Activated T-cell treated with anti-CD3 and anti-CD28 coated beads, Interleukin-2, amount 50 U/mL, for 72 hours (primary cell): ENCODE measurements around the gene CLCN5. TPM values are rescaled to one million over a fixed set of nuclear protein-coding genes. Genes with fewer than 3 reads are reported as not detected.

ENCODE experiments used
- ATAC-seq, 2 donors: fragments of 150-1000 bp; cut with Tn5 transposase; replicated peaks in 1 of 2; 2 replicates each; pipeline ENCODE4 v1.10.0; 2021; ENCODE audit warnings: moderate library complexity in 2 of 2, mild to moderate bottlenecking in 1 of 2
- DNase-seq, 2 donors: peaks; one replicate each; pipeline ENCODE4 v3.0.0; 2021 to 2022; ENCODE audit warnings: mixed read lengths in 1 of 2
- H3K27ac Mint-ChIP-seq: one replicate; pipeline ENCODE4 v1.8.0; 2022; ENCODE audit warnings: mild to moderate bottlenecking, moderate library complexity, mixed read lengths
- H3K27me3 Mint-ChIP-seq: one replicate; pipeline ENCODE4 v1.8.0; 2022; ENCODE audit warnings: low read depth, mixed read lengths
- H3K36me3 Mint-ChIP-seq, 2 donors: one replicate each; pipeline ENCODE4 v1.8.0; 2022; ENCODE audit warnings: mixed read lengths in 2 of 2, mild to moderate bottlenecking in 1 of 2; ENCODE audit not compliant: insufficient read depth in 2 of 2
- H3K4me1 Mint-ChIP-seq: one replicate; pipeline ENCODE4 v1.8.0; 2022; ENCODE audit warnings: low read depth, mixed read lengths
- H3K4me3 Mint-ChIP-seq, 2 donors: one replicate each; pipeline ENCODE4 v1.8.0; 2022; ENCODE audit warnings: mild to moderate bottlenecking in 2 of 2, mixed read lengths in 2 of 2, moderate library complexity in 2 of 2
- H3K9me3 Mint-ChIP-seq, 2 donors: one replicate each; pipeline ENCODE4 v1.8.0; 2022; ENCODE audit warnings: mixed read lengths in 2 of 2
- total RNA-seq, 2 donors: library from RNA; stranded (reverse); gene quantifications; one replicate each; pipeline ENCODE4 v1.2.3, GENCODE V29; 2022

Gene CLCN5
- total RNA-seq, 2 donors from 2014 or later = 4.2 to 4.3 TPM

GRCh38 chrX:49910344-49910743 lies 12.1 kb upstream of the CLCN5 start:
- no peak for DNase-seq
- no peaks in the 10 kb centered on the region for H3K9me3 Mint-ChIP-seq
- peaks cover 10% of the 10 kb centered on the region for H3K4me1 Mint-ChIP-seq
- H3K27me3 Mint-ChIP-seq = peaks cover 13% of the 10 kb centered on the region
- no peak overlapping the region for H3K27ac Mint-ChIP-seq
- peak overlapping the region in 1 of 2 donors; percentile 20 for H3K4me3 Mint-ChIP-seq
- no peaks in the 10 kb centered on the region for H3K36me3 Mint-ChIP-seq
- peak in 1 of 2 donors; percentile 36 for ATAC-seq

GRCh38 chrX:49912086-49912485 lies 10.3 kb upstream of the CLCN5 start:
- H3K36me3 Mint-ChIP-seq = no peaks in the 10 kb centered on the region

GRCh38 chrX:49912861-49913260 lies 9.5 kb upstream of the CLCN5 start:
- ATAC-seq (no peak), DNase-seq (no peak)
- H3K27ac Mint-ChIP-seq = no peak overlapping the region
- H3K36me3 Mint-ChIP-seq = no peaks in the 10 kb centered on the region
- no peaks in the 10 kb centered on the region for H3K9me3 Mint-ChIP-seq
- no peak overlapping the region for H3K4me3 Mint-ChIP-seq
- peaks cover 10% of the 10 kb centered on the region for H3K4me1 Mint-ChIP-seq
- peaks cover 13% of the 10 kb centered on the region for H3K27me3 Mint-ChIP-seq

More at GRCh38 chrX:49912086-49912485, 10.3 kb upstream of the CLCN5 start:
- Mint-ChIP-seq H3K27me3 (peaks cover 13% of the 10 kb centered on the region), H3K4me3 (no peak overlapping the region), H3K9me3 (no peaks in the 10 kb centered on the region), H3K4me1 (peaks cover 10% of the 10 kb centered on the region), H3K27ac (no peak overlapping the region)
- ATAC-seq (no peak), DNase-seq (no peak)

- ATAC-seq = peak; percentile 48 to 67
Observed at GRCh38 chrX:49915361-49916222, 6.8 kb upstream of the CLCN5 start.

GRCh38 chrX:49919617-49920016 lies 2.8 kb upstream of the CLCN5 start:
- DNase-seq (peak; percentile 27 to 31), ATAC-seq (no peak)
- peaks cover 24% of the 10 kb centered on the region for H3K27me3 Mint-ChIP-seq
- no peak overlapping the region for H3K27ac Mint-ChIP-seq
- H3K4me3 Mint-ChIP-seq = no peak overlapping the region
- peaks cover 0 to under 1% of the 10 kb centered on the region in 2 donors for H3K36me3 Mint-ChIP-seq
- H3K4me1 Mint-ChIP-seq = no peaks in the 10 kb centered on the region
- no peaks in the 10 kb centered on the region for H3K9me3 Mint-ChIP-seq

More at GRCh38 chrX:49915361-49916222, 6.8 kb upstream of the CLCN5 start:
- Mint-ChIP-seq H3K27ac (no peak overlapping the region), H3K9me3 (no peaks in the 10 kb centered on the region), H3K27me3 (peaks cover 17% of the 10 kb centered on the region), H3K36me3 (no peaks in the 10 kb centered on the region), H3K4me1 (peaks cover 3% of the 10 kb centered on the region), H3K4me3 (no peak overlapping the region)
- peak; percentile 41 to 54 for DNase-seq

GRCh38 chrX:49921109-49921508 lies 1.3 kb upstream of the CLCN5 start:
- Mint-ChIP-seq H3K27ac (no peak overlapping the region), H3K36me3 (peaks cover 0 to 2% of the 10 kb centered on the region in 2 donors), H3K27me3 (peaks cover 28% of the 10 kb centered on the region), H3K4me1 (no peaks in the 10 kb centered on the region), H3K9me3 (no peaks in the 10 kb centered on the region), H3K4me3 (no peak overlapping the region)
- ATAC-seq = no peak
- DNase-seq = no peak

GRCh38 chrX:49925176-49925575 lies 2.8 kb downstream of the CLCN5 start:
- Mint-ChIP-seq H3K4me1 (no peaks in the 10 kb centered on the region), H3K9me3 (no peaks in the 10 kb centered on the region), H3K36me3 (peaks cover 0 to 2% of the 10 kb centered on the region in 2 donors), H3K27ac (no peak overlapping the region), H3K27me3 (peaks cover 27% of the 10 kb centered on the region), H3K4me3 (no peak overlapping the region)
- DNase-seq = no peak
- ATAC-seq = no peak

GRCh38 chrX:49930039-49930438 lies 7.6 kb downstream of the CLCN5 start:
- Mint-ChIP-seq H3K27me3 (peaks cover 17% of the 10 kb centered on the region), H3K27ac (no peak overlapping the region), H3K4me1 (no peaks in the 10 kb centered on the region), H3K4me3 (no peak overlapping the region), H3K9me3 (no peaks in the 10 kb centered on the region), H3K36me3 (no peaks in the 10 kb centered on the region)
- no peak for ATAC-seq
- DNase-seq = no peak

- no peaks in the 10 kb centered on the region for H3K36me3 Mint-ChIP-seq
- no peak overlapping the region for H3K4me3 Mint-ChIP-seq
- DNase-seq = no peak
- H3K4me1 Mint-ChIP-seq = no peaks in the 10 kb centered on the region
- no peak for ATAC-seq
- H3K27ac Mint-ChIP-seq = no peak overlapping the region
- peaks cover 11% of the 10 kb centered on the region for H3K27me3 Mint-ChIP-seq
- H3K9me3 Mint-ChIP-seq = no peaks in the 10 kb centered on the region
Observed at GRCh38 chrX:49932791-49933190, 10.4 kb downstream of the CLCN5 start.

GRCh38 chrX:49934148-49934547 lies 11.8 kb downstream of the CLCN5 start:
- H3K4me3 Mint-ChIP-seq = no peak overlapping the region
- H3K27ac Mint-ChIP-seq = peak overlapping the region; percentile 57
- peaks cover 10% of the 10 kb centered on the region for H3K27me3 Mint-ChIP-seq
- no peaks in the 10 kb centered on the region for H3K4me1 Mint-ChIP-seq
- no peaks in the 10 kb centered on the region for H3K36me3 Mint-ChIP-seq
- DNase-seq = no peak
- no peak for ATAC-seq
- no peaks in the 10 kb centered on the region for H3K9me3 Mint-ChIP-seq

- Mint-ChIP-seq H3K36me3 (no peaks in the 10 kb centered on the region), H3K27ac (no peak overlapping the region), H3K4me3 (no peak overlapping the region), H3K9me3 (no peaks in the 10 kb centered on the region), H3K4me1 (no peaks in the 10 kb centered on the region), H3K27me3 (peaks cover 10% of the 10 kb centered on the region)
- no peak for DNase-seq
- ATAC-seq = no peak
Observed at GRCh38 chrX:49934729-49935128, 12.3 kb downstream of the CLCN5 start.

GRCh38 chrX:49947781-49948180 lies 25.4 kb downstream of the CLCN5 start:
- no peak for DNase-seq
- no peak for ATAC-seq
- Mint-ChIP-seq H3K36me3 (no peaks in the 10 kb centered on the region), H3K4me3 (no peak overlapping the region), H3K4me1 (peaks cover 5% of the 10 kb centered on the region), H3K27me3 (no peaks in the 10 kb centered on the region), H3K9me3 (no peaks in the 10 kb centered on the region), H3K27ac (no peak overlapping the region)

- H3K9me3 Mint-ChIP-seq = no peaks in the 10 kb centered on the region
- DNase-seq = no peak
- no peak for ATAC-seq
- H3K36me3 Mint-ChIP-seq = no peaks in the 10 kb centered on the region
- H3K4me1 Mint-ChIP-seq = peaks cover 5% of the 10 kb centered on the region
- H3K27me3 Mint-ChIP-seq = no peaks in the 10 kb centered on the region
- no peak overlapping the region for H3K4me3 Mint-ChIP-seq
- H3K27ac Mint-ChIP-seq = no peak overlapping the region
Observed at GRCh38 chrX:49949961-49950360, 27.6 kb downstream of the CLCN5 start.
